MM.1S (cell line): ENCODE measurements around the gene MTA3.

Source experiments
- DNase-seq: peaks from one replicate; pipeline ENCODE4 v3.0.0-alpha.2; 2015
- H2AFZ ChIP-seq: fragments of 300-600 bp; sonication (generic); 2 replicates; pipeline ENCODE4 v1.6.0; 2016; ENCODE audit warnings: antibody characterized with exemption, low read length
- H3F3A ChIP-seq: fragments of 300-600 bp; sonication (generic); 2 replicates; pipeline ENCODE4 v1.6.1; 2016; ENCODE audit warnings: mild to moderate bottlenecking, antibody characterized with exemption, low read length, moderate library complexity, mixed read lengths; ENCODE audit not compliant: insufficient read depth
- H3K27ac ChIP-seq: fragments of 300-600 bp; sonication (generic); 2 replicates; pipeline ENCODE4 v1.5.1; 2016; ENCODE audit warnings: mild to moderate bottlenecking, low read length
- H3K27me3 ChIP-seq: fragments of 300-600 bp; sonication (generic); replicated peaks from 2 replicates; pipeline ENCODE4 v1.6.0; 2016; ENCODE audit warnings: low read length; ENCODE audit not compliant: insufficient read depth
- H3K36me3 ChIP-seq: fragments of 300-600 bp; sonication (generic); replicated peaks from 2 replicates; pipeline ENCODE4 v1.6.1; 2016; ENCODE audit warnings: mild to moderate bottlenecking, low read length, mixed read lengths; ENCODE audit not compliant: insufficient read depth
- H3K4me1 ChIP-seq: fragments of 300-600 bp; sonication (generic); 2 replicates; pipeline ENCODE4 v1.6.1; 2016; ENCODE audit warnings: low read length, mixed read lengths
- H3K4me2 ChIP-seq: fragments of 300-600 bp; sonication (generic); 2 replicates; pipeline ENCODE4 v1.6.0; 2016; ENCODE audit warnings: low read depth, low read length
- H3K4me3 ChIP-seq: fragments of 300-600 bp; sonication (generic); 2 replicates; pipeline ENCODE4 v1.5.1; 2016; ENCODE audit warnings: low read length, mixed read lengths
- H3K79me2 ChIP-seq: fragments of 300-600 bp; sonication (generic); 2 replicates; pipeline ENCODE4 v1.6.1; 2016; ENCODE audit warnings: mixed run types, low read length, mixed read lengths
- H3K9ac ChIP-seq: fragments of 300-600 bp; sonication (generic); 2 replicates; pipeline ENCODE4 v1.6.1; 2016; ENCODE audit warnings: low read length, mixed read lengths
- H3K9me2 ChIP-seq: fragments of 300-600 bp; sonication (generic); replicated peaks from 2 replicates; pipeline ENCODE4 v1.6.1; 2016; ENCODE audit warnings: mild to moderate bottlenecking, low read length, mixed read lengths; ENCODE audit not compliant: insufficient read depth
- H3K9me3 ChIP-seq: fragments of 300-600 bp; sonication (generic); replicated peaks from 2 replicates; pipeline ENCODE4 v1.6.1; 2016; ENCODE audit warnings: mild to moderate bottlenecking, low read length, mixed read lengths; ENCODE audit not compliant: insufficient read depth
- H4K20me1 ChIP-seq: fragments of 300-600 bp; sonication (generic); 2 replicates; pipeline ENCODE4 v1.6.1; 2016; ENCODE audit warnings: mild to moderate bottlenecking, low read length, moderate library complexity, mixed read lengths; ENCODE audit not compliant: insufficient read depth
- CTCF ChIP-seq: fragments of 300-600 bp; sonication (generic); IDR thresholded peaks from 2 replicates; pipeline ENCODE4 v1.5.1; 2016; ENCODE audit warnings: antibody characterized with exemption, low read length, mixed read lengths
- EZH2 ChIP-seq: fragments of 300-600 bp; sonication (generic); optimal IDR thresholded peaks from 2 replicates; pipeline ENCODE3; 2017; ENCODE audit warnings: low read depth, mild to moderate bottlenecking, antibody characterized with exemption, low read length, mixed read lengths
- EZH2phosphoT487 ChIP-seq: fragments of 300-600 bp; sonication (generic); IDR thresholded peaks from 2 replicates; pipeline ENCODE4 v1.6.1; 2018; ENCODE audit warnings: antibody characterized with exemption, low read length

Gene MTA3

GRCh38 chr2:42764096-42764495 lies 195.7 kb downstream of the MTA3 start, which contains the start of gene OXER1:
OXER1 (minus strand) TSS chr2:42764135; CDS start chr2:42764062, 73 bp downstream.
- H3K79me2 ChIP-seq, result no peaks in the 10 kb centered on the region
- no peaks in the 10 kb centered on the region for H3K27me3 ChIP-seq
- H3K9ac ChIP-seq, result no peak within 1 kb of the TSS
- no peaks in the 10 kb centered on the region for H3K36me3 ChIP-seq
- no peak within 1 kb of the TSS for H3K4me3 ChIP-seq
- no peaks in the 10 kb centered on the region for H3K4me1 ChIP-seq
- no peaks in the 10 kb centered on the region for H3K9me2 ChIP-seq
- no peak within 1 kb of the TSS for H2AFZ ChIP-seq
- no peaks in the 10 kb centered on the region for H3K9me3 ChIP-seq
- no peak for TF ChIP-seq EZH2
- TF ChIP-seq CTCF, result no peak
- no peak for TF ChIP-seq EZH2phosphoT487
- H3F3A ChIP-seq, result no peaks in the 10 kb centered on the region
- no peak within 1 kb of the TSS for H3K4me2 ChIP-seq
- H4K20me1 ChIP-seq, result no peaks in the 10 kb centered on the region
- DNase-seq, result no peak
- H3K27ac ChIP-seq, result no peak within 1 kb of the TSS

- Histone ChIP-seq H4K20me1 (no peaks in the 10 kb centered on the region), H3K4me2 (no peak overlapping the region), H3F3A (no peaks in the 10 kb centered on the region), H3K27ac (no peak overlapping the region), H3K9ac (no peak overlapping the region), H3K4me3 (no peak overlapping the region), H3K27me3 (no peaks in the 10 kb centered on the region), H3K9me3 (no peaks in the 10 kb centered on the region), H3K36me3 (no peaks in the 10 kb centered on the region), H3K9me2 (no peaks in the 10 kb centered on the region), H3K4me1 (no peaks in the 10 kb centered on the region), H2AFZ (no peak overlapping the region), H3K79me2 (no peaks in the 10 kb centered on the region)
- no peak for TF ChIP-seq CTCF
- no peak for TF ChIP-seq EZH2phosphoT487
- TF ChIP-seq EZH2, result no peak
- DNase-seq, result no peak
These were observed 196.5 kb downstream of the MTA3 start for GRCh38 chr2:42764901-42765300.

- no peaks in the 10 kb centered on the region for H3K9me3 ChIP-seq
- H3K4me3 ChIP-seq, result no peak overlapping the region
- no peaks in the 10 kb centered on the region for H3K9me2 ChIP-seq
- H3F3A ChIP-seq, result no peaks in the 10 kb centered on the region
- no peaks in the 10 kb centered on the region for H3K27me3 ChIP-seq
- H4K20me1 ChIP-seq, result no peaks in the 10 kb centered on the region
- no peak for DNase-seq
- H3K36me3 ChIP-seq, result no peaks in the 10 kb centered on the region
- H3K9ac ChIP-seq, result no peak overlapping the region
- H3K4me1 ChIP-seq, result no peaks in the 10 kb centered on the region
- no peak overlapping the region for H3K4me2 ChIP-seq
- no peaks in the 10 kb centered on the region for H3K79me2 ChIP-seq
- H3K27ac ChIP-seq, result no peak overlapping the region
- TF ChIP-seq CTCF, result no peak
- TF ChIP-seq EZH2, result no peak
- TF ChIP-seq EZH2phosphoT487, result no peak
- H2AFZ ChIP-seq, result no peak overlapping the region
These were observed 197.3 kb downstream of the MTA3 start for GRCh38 chr2:42765686-42766085.
